Globus pallidus (tissue), 1 donor: ENCODE results near the gene CREBL2.
"Not testable (repeated sequence)": the region's sequence is repeated elsewhere in the genome, so short reads cannot be mapped to it uniquely, and the experiment has no call there.

Source experiments
- DNase-seq: peaks from one replicate; pipeline ENCODE4 v3.0.0-alpha.2; 2015; ENCODE audit warnings: low spot score

The CREBL2 gene

DNA sequence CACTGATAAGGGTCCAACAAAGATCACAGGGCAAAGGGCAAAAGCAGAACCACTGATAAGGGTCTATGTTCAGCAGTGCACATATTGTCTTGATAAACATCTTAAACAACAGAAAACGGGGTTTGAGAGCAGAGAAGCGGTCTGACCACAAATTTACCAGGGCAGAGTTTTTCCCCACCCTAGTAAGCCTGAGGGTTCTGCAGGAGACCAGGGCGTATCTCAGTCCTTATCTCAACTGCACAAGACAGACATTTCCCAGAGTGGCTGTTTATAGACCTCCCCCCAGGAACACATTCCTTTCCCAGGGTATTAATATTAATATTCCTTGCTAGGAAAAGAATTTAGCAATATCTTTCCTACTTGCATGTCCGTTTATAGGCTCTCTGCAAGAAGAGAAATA, 28.3 kb downstream of the CREBL2 start:
- DNase-seq: not testable (repeated sequence)

DNA sequence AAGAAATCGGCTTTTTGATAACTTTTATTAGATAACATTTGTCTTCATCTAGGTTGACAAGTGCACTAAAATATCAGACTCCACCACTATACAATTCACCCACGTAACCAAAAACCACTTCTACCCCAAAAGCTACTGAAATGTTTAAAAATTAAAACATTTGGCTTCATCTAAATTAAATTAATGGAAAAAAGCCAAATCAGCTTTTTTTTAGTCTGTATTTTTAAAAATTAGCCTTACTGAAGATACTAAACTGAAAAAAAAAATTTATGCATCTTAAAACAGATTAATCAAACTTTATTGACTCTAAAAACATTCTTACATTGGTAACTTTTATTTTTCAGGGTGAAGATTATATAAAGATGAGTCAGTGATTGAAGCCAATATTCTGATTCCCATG, 30.0 kb downstream of the CREBL2 start:
- DNase-seq: no peak

DNA sequence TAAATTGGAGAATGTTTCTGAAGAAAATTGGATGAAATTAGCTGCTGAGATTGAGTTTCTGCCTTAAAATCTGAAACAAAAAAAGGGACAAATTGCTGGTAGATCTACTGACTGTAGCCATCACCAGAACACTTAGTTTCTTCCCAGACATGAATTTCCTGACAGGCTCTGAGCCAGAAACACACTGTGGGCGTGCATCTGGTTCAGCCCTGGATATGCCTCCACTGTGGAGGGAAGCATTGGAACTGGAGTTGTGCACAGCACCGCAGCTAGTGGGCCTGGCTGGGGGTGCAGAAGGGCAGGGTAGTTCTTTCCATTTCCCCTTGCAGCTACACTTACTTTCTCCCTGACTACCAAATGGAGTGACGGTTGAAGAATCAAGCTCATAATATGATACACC, 31.2 kb downstream of the CREBL2 start:
- no peak for DNase-seq

DNA sequence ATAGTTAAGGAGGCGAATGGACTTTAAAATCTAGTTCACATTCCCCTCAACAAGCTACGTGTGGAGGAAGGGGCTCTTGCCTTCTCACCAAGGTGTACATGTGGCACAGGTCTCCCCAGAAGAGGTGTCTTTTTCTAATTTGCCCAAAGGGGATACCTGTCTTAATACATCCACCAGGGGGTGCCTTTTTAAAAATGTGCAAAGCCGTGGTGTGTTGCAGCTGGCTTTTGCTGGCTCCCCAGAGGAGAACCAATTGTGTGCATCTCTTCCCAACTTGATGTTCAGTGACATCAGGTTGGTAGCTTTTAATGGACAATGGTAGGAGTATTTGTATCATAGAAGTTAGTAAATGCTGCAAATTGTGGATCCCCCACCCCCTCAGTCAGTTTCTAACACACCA, 33.8 kb downstream of the CREBL2 start:
- DNase-seq: no peak

DNA sequence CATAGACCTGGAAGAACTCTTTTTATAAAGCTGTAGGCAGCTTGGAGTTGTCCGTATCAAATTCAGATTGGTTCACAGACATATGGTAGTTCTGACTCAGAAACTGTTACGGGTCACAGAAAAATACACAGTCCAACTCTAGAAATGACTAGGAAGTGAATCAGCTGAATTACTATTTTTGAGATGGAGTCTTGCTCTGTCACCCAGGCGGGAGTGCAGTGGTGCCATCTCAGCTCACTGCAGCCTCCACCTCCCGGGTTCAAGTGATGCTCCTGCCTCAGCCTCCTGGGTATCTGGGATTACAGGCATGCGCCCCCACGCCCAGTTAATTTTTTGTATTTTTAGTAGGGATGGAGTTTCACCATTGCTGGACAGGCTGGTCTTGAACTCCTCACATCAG, 34.3 kb downstream of the CREBL2 start:
- DNase-seq: not testable (repeated sequence)

DNA sequence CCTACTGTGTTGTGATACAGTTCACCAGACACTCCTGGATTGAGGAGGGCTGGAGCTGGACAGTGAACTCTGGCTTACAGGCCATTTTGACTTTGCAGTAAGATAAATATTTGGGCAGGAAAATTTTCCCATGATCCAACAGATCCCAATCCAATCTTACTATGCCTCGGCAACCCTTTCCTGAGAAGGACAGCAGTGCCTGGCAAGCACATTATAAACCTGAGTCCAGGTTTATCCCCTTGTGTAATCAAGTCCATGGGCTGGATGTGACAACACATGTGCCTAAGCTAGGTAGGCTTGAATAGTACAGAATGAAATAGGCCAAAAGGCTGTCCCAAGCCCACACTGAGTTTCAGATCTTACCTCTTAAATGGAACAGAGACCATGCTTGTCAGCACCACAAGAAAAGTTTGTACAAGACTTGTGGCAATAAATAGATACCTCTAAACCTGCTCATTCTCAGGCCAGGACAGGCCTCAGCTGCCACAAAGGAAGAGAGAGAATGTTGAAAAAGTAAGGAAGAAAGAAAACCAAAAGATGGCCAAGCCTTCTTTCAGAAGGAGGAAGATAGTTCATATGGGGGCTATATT, 34.9 kb downstream of the CREBL2 start:
- no peak for DNase-seq

DNA sequence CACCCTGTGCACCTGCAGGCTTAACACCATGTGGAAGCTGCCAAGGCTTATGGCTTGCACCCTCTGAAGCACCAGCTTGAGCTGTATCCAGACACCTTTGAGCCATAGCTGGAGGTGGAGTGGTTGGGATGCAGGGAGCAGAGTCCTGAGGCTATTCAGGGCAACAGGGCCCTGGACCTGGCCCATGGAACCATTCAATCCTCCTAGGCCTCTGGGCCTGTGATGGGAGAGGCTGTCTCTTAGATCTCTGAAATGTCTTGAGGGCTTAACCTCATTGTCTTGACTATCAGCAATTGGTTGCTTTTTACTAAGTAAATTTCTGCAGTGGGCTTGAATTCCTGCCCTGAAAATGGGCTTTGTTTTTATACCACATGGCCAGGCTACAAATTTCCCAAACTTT, 36.6 kb downstream of the CREBL2 start:
- no peak for DNase-seq

DNA sequence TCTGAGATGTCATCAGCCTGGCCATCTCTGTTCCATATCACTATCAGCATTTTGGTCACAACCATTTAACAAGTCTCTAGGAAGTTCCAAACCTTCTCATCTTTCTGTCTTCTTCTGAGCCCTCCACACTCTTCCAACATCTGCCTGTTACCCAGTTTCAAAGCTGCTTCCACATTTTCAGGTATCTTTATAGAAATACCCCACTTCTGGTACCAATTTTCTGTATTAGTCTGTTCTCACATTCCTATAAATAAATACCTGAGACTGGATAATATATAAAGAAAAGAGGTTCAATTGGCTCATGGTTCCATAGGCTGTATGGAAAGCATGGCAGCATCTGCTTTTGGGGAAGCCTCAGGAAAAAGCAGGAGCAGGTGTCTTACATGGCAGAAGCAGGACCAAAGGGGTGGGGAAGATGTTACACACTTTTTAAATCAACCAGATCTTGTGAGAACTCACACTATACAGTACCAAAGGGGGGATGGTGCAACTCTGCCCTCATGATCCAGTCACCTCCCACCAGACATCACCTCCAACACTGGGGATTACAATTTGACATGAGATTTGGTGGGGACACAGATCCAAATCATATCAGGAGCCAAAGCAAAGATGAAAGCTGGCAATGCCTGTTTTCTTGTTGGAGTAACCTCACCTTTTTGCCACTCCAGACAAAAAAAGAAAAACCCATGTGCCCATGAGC, 37.4 kb downstream of the CREBL2 start:
- no peak for DNase-seq

DNA sequence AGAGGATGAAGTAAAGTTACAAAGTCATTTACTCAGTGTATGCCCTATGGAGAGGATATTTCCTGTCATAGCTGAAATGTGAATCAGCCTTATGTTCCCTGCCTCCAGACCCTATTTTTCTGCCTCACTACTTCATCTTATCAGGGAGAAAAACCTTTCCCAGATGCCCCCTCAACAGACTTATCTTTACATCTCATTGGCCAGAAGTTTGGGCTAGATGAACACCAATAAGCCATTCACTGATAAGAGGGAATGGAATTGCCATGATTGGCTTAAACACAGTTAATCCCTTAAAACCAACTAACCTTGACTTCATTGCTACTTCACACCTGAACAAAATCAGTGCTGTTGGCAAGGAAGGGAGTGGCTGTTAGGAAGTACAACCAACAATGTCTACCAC, 40.1 kb downstream of the CREBL2 start:
- DNase-seq: no peak

DNA sequence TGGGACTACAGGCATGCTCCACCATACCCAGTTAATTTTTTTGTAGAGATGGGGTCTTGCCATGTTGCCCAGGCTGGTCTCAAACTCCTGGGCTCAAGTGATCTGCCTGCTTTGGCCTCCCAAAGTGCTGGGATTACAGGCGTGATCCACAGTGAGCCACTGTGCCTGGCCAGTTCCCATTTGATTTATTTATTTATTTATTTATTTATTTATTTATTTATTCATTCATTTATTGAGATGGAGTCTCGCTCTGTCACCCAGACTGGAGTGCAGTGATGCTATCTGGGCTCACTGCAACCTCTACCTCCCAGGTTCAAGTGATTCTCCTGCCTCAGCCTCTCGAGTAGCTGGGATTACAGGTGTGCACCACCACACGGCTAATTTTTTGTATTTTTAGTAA, 41.0 kb downstream of the CREBL2 start:
- not testable (repeated sequence) for DNase-seq

DNA sequence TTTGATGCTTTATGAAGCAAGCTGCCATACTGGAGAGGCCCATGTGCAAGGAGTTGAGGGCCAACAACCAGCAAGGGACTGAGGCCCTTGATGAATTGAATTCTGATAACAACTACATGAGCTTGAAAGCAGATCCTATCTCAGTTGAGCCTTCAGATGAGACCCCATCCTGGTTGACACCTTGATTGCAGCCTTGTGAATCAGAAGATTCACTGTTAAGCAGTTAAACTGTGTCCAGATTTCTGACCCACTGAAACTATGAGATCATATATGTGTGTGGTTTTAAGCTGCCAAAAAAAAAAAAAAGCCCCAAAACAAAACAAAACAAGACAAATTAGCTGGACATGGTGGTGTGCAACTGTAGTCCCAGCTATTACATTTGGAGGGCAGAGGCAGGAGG, 42.2 kb downstream of the CREBL2 start:
- DNase-seq: no peak

DNA sequence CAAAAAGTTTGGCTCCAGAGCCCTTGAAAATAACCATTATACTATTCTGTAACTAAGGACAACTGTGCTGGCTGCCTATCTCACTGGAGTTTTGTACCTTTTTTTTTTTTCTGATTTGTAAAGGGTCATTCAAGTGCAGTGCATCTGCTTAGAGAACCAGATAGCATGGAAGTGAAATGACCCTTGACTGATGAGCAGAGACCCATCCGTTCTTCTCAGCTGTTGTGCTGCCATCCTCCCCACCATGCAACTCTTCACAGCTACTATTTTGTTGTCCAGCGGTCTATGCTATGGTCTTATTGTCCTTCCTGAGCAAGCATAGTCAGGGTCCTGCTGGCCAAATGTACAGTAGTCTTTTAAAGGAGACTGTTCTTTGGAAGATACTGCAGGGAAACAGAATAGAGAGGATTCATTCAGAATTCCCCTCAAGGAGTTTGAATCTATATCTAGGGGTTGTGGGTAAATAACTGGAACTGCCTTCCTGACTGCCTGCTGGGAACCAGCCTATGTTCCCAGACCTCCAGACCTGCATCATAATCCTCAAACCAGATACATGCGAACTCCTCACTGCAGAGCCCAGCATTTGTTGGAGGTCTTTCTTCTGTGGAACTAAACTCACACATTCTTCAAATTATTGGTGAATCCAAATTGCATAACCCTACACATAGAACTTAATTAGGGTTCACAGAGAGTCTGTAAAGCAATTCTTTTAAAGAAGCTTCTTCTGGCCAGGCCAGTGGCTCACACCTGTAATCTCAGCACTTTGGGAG, 43.2 kb downstream of the CREBL2 start:
- DNase-seq: no peak

DNA sequence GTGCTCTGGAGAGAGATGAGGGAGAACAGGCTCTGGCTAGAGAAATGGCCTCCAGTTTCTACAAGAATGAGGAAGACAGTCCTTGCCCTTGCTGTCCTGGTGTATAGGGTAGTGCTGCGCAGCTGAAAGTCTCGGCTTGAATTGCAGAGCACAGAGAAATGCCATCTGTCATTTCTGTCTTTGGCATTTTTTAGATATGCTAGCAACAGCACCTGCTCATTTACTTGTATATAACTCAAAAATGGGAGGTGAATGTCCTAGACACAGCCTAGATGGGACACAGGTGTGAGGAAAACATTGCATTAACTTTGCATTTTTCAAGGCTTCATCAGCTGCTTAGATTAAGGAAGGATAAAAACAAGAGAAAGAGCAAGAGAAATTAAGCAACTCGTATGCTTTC, 48.5 kb downstream of the CREBL2 start:
- no peak for DNase-seq

DNA sequence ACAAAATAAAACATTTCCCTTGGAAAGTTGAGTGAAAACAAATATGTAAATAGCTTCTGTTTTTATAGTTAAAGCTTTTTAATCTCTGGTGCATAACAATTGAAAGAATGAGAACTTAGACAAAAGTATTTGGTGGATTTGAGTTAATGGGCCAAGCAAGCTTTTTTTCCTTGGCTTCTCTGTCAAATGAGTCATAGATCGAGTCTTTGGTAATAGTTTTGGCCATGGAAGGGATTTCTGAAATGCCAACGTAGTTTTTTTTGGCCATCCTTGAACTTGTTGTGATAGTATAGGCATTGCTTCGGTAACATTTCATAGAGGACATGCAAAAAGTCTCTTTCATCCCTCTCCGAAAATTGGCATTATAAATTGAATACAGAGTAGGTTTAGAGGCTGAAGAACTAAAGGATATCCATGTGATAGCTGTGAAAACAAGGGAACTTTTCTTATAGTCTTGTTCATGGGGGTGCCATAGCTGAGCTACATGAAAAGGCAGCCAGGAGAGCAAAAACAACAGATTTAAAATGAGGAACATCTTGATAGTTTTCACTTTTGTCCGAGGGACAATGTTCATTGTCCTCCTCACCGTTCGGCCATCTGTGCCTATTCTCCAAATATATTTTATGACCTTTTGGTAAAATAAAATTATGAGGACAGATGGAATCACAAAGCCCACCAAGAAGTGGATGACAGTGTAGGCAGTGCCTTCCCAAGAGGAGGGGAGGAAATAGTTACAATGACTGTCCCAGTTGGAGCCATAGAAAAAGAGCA, 49.6 kb downstream of the CREBL2 start:
- DNase-seq: no peak

DNA sequence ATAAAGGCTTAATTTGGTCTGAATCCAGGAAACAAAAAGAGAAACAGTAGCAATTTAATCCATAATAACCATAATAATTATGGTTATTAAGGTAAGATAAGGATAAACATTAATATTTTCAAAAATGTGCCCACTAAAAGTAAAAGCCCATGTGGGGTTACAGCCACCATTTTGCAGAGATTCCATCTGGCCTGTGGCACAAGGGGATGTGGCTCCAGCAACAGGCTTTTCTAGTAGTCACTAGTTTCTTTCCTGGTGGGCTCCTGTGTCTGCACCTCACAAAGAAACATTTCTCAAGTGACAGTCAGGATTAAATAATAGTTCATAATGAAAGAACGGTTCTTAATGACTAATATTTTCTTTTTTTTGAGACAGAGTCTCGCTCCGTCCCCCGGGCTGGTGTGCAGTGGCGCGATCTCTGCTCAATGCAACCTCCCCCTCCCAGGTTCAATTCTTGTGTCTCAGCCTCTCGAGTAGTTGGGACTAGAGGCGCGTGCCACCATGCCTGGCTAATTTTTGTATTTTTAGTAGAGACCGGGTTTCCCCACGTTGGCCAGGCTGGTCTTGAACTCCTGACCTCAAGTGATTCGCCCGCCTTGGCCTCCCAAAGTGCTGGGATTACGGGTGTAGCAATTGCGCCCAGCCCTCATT, 52.1 kb downstream of the CREBL2 start:
- DNase-seq: no peak

DNA sequence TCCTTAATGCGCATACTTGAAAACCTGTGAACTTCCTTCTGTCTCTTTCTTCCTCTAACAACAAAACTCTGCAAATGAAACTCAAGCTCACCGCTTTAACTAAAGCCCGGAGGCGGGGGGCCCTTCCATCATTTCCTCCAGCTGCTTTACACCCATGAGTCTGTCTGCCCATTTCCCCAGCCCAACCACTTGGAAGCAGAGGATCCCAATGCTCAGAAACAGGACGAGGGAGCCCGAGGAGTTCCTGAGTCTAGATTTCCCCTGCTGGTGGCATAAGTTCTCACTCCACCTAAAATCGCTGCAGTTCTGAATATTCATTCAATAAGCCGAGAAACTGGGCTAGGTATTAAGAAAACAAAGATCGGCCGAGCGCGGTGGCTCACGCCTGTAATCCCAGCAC, 53.5 kb downstream of the CREBL2 start:
- DNase-seq: no peak

DNA sequence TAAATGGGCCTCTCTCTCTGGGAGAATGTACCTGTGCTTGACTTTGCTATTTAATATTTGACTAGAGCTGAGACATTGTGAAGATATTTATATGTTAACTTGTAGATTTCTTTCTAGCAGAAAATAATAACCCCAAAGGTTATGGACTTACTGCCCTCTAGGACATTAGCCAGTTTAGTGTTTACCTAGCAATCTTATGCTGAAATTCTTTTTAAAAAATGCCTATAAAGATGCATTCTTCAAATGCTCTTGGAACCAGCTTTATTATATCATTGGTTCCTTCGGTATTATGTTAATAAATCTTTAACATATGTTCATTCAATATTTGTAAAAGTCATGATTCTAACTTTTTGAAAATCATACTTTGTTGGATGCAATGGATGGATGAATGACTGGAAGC, 56.3 kb downstream of the CREBL2 start:
- DNase-seq: no peak

DNA sequence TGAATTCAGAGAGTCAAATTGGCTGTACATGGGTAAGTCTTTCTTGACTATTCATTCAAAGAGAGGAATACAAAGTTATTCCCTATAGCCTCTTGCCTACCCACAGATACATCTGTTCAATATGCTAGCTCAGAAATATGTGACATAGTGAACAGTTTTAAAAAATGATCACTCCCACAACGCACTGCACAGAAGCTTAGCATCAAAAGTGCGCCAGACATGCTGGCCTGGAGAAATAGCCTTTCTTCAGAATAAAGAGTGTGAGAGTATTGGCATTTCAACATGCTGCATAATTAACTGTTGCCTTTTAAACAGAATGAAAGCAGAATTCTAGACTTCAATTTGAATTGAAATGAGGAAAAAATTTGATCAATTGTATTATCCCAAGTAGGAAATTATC, 57.3 kb downstream of the CREBL2 start:
- no peak for DNase-seq

DNA sequence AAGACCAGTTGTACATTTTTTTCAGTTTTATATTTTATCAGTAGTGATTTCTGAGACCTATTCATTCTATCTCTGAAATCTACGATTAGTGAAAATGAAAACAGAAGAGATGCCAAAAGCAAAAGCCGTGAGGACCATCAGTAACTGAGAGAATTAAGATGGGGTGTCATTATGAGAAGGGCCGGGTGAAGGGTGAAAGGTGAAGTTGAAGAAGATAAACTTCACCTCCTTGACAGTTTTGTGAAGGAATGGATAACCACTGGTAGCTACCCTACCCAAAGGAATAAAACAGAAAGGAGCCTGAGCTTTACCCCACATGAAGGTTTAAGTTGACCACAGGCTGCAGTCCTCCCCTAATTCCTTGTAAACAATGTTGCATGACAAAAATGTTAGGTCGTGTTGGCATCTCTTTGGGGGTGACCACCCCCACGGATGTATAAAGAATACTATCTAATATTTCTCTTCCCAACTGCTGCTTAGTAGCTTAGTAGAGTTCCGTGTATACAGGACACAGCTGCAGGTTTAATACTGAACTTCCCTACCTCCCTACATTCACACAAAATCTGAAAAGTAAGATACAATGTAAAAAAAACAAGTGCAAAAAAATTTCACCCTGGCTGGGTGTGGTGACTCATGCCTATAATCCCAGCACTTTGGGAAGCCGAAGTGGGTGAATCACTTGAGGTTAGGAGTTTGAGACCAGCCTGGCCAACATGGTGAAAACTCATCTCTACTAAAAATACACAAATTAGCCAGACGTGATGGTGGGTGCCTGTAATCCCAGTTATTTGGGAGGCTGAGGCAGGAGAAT, 60.4 kb downstream of the CREBL2 start:
- DNase-seq: no peak

DNA sequence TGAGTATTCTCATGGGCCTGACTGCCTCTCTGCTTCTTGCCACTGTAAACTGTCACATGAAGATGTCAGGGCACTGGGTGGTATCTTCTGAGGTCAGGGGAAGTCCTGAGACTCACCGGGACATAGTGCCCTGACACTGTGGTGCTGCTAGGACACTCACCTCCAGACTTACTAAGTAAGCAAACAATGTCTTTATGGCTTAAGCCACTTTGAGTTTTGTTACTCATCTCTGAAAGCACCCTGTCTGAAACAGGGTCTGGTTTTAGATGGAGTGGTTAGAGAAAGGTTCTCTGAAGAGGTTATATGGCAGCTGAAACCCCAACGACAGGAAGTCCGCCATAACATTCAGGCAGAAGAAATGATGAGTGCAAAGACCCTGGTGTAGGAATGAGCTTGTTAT, 61.6 kb downstream of the CREBL2 start:
- no peak for DNase-seq

DNA sequence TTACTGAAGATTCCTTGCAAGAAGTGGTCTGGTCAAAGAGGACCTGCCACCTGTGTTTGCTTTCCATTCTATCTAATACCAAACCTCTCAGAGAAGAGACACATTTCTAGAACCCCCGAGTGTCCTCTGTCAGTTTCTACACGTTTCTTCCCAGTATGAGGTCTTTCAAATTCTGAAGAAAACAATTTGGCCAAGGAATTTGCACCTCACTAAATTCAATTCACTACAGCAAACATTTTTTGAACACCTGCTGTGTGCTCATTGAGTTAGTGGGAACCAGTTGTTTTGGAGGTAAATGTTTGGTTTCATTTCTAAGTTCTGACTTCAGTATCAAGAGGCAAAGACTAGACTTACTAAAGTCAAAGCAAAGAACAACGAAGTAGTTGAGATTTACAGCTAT, 64.9 kb downstream of the CREBL2 start:
- DNase-seq: no peak
